ENCODE data around the gene ARF1. TPM values are rescaled to one million over a fixed set of nuclear protein-coding genes. Genes with fewer than 3 reads are reported as not detected.

Gene ARF1
- total RNA-seq, 1 donor: 231 TPM

DNA sequence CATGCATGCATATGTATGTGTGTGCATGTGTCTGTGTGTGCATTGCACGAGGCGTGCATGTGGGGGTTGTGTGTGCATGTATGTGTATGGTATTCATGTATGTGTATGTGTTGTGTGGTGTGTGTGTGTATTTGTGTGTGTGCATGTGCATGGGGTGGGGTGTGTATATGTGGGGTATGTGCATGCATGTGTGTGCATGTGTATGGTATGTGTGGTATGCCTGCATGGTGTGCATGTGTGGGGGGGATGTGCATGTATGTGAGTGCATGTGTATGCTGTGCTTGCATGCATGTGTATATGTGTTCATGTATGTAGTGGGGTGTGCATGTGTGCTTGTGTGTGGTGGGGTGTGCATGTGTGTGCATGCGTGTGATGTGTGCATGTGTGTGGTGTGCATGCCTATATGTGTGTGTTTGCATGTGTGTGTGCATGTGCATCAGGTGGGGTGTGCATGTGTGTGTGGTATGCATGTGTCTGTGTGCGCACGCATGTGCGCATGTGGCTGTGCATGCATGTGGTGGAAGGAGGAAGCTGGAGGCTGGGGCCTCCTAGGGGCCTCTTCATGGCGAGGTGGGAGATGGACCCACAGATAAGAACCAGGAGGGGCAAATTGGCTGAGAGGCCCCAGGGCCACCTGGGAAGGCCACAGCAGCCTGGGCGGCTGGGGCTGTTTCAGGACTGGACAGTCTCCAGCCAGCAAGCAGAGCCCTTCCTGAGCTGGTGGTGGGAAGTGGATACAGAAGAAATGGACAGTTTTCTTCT is 35.9 kb upstream of the ARF1 start:
- TF ChIP-seq, protein P1, sequence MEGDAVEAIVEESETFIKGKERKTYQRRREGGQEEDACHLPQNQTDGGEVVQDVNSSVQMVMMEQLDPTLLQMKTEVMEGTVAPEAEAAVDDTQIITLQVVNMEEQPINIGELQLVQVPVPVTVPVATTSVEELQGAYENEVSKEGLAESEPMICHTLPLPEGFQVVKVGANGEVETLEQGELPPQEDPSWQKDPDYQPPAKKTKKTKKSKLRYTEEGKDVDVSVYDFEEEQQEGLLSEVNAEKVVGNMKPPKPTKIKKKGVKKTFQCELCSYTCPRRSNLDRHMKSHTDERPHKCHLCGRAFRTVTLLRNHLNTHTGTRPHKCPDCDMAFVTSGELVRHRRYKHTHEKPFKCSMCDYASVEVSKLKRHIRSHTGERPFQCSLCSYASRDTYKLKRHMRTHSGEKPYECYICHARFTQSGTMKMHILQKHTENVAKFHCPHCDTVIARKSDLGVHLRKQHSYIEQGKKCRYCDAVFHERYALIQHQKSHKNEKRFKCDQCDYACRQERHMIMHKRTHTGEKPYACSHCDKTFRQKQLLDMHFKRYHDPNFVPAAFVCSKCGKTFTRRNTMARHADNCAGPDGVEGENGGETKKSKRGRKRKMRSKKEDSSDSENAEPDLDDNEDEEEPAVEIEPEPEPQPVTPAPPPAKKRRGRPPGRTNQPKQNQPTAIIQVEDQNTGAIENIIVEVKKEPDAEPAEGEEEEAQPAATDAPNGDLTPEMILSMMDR (IDR thresholded peaks at IDR 0.05; ENCODE audit: extremely low read depth, low read depth, low read length): no peak
- H3K4me2 ChIP-seq (ENCODE audit: insufficient read depth, low read length): no peak overlapping the region
- H3K27me3 ChIP-seq (ENCODE audit: insufficient read depth, low read length): peaks cover 10% of the 10 kb centered on the region
- no peak overlapping the region for H3K27ac ChIP-seq (ENCODE audit: low read depth, low read length)
- no peak overlapping the region for H3K4me3 ChIP-seq (ENCODE audit: insufficient read depth, low read length)
- no peaks in the 10 kb centered on the region for H3K79me2 ChIP-seq (ENCODE audit: insufficient read depth, low read length)
- H3K4me1 ChIP-seq (ENCODE audit: insufficient read depth, low read length): no peaks in the 10 kb centered on the region
- DNase-seq (ENCODE audit: insufficient read length, low spot score, missing footprints): no peak
- no peak overlapping the region for H2AFZ ChIP-seq (ENCODE audit: low read length)
- no peaks in the 10 kb centered on the region for H4K20me1 ChIP-seq (ENCODE audit: insufficient read depth, low read length)
- H3K36me3 ChIP-seq (ENCODE audit: insufficient read depth, low read length): no peaks in the 10 kb centered on the region
- H3K9me3 ChIP-seq (ENCODE audit: low read depth, low read length): no peaks in the 10 kb centered on the region

DNA sequence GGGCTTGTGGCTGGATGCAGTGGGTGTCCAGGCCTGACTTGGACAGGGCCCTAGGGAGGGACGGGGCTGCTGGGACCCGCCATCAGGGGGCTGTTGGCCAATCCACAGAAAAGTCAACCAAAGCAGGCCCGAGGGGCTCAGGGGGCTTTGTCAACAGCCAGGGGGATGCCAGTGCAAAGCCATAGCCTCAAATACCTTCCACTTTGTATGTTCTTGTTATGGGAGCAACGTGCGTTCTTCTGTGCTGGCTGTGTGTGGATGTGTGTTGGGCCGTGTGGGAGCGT is 35.4 kb upstream of the ARF1 start:
- no peak overlapping the region for H3K4me3 ChIP-seq (ENCODE audit: insufficient read depth, low read length)

DNA sequence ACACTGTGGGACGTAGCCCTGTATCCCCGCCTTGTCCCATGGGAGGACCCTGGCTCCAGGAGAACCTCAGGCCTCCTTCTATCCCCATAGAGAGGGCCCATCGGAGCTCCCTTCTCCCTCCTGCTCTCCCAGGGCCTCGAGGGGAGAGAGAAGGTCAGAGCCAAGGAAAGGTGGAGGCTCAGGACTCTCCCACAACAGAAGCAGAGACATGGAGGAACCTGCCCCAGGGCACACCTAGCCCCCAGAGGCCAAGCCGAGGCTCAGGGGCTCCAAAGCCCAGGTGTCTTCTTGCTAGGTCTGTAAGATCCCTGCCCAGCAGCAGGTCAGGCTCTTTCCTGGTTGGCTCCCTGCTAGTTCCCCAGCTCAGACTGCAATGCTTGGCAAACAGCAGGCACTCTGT is 34.4 kb upstream of the ARF1 start:
- Histone ChIP-seq H3K4me1 (ENCODE audit: insufficient read depth, low read length) (no peaks in the 10 kb centered on the region), H3K27me3 (ENCODE audit: insufficient read depth, low read length) (peaks cover 10% of the 10 kb centered on the region), H3K36me3 (ENCODE audit: insufficient read depth, low read length) (no peaks in the 10 kb centered on the region), H3K9me3 (ENCODE audit: low read depth, low read length) (no peaks in the 10 kb centered on the region), H3K27ac (ENCODE audit: low read depth, low read length) (no peak overlapping the region), H3K79me2 (ENCODE audit: insufficient read depth, low read length) (no peaks in the 10 kb centered on the region), H4K20me1 (ENCODE audit: insufficient read depth, low read length) (no peaks in the 10 kb centered on the region), H3K4me2 (ENCODE audit: insufficient read depth, low read length) (no peak overlapping the region), H2AFZ (ENCODE audit: low read length) (no peak overlapping the region), H3K4me3 (ENCODE audit: insufficient read depth, low read length) (no peak overlapping the region)
- TF ChIP-seq, protein P1 (IDR thresholded peaks at IDR 0.05; ENCODE audit: extremely low read depth, low read depth, low read length): no peak
- no peak for DNase-seq (ENCODE audit: insufficient read length, low spot score, missing footprints)

More for the DNA sequence above, 35.4 kb upstream of the ARF1 start:
- no peak for DNase-seq (ENCODE audit: insufficient read length, low spot score, missing footprints)
- Histone ChIP-seq H3K79me2 (ENCODE audit: insufficient read depth, low read length) (no peaks in the 10 kb centered on the region), H3K9me3 (ENCODE audit: low read depth, low read length) (no peaks in the 10 kb centered on the region), H3K36me3 (ENCODE audit: insufficient read depth, low read length) (no peaks in the 10 kb centered on the region), H3K27ac (ENCODE audit: low read depth, low read length) (no peak overlapping the region), H2AFZ (ENCODE audit: low read length) (no peak overlapping the region), H3K27me3 (ENCODE audit: insufficient read depth, low read length) (peaks cover 10% of the 10 kb centered on the region), H3K4me2 (ENCODE audit: insufficient read depth, low read length) (no peak overlapping the region), H4K20me1 (ENCODE audit: insufficient read depth, low read length) (no peaks in the 10 kb centered on the region), H3K4me1 (ENCODE audit: insufficient read depth, low read length) (no peaks in the 10 kb centered on the region)
- TF ChIP-seq, protein P1 (IDR thresholded peaks at IDR 0.05; ENCODE audit: extremely low read depth, low read depth, low read length): no peak

DNA sequence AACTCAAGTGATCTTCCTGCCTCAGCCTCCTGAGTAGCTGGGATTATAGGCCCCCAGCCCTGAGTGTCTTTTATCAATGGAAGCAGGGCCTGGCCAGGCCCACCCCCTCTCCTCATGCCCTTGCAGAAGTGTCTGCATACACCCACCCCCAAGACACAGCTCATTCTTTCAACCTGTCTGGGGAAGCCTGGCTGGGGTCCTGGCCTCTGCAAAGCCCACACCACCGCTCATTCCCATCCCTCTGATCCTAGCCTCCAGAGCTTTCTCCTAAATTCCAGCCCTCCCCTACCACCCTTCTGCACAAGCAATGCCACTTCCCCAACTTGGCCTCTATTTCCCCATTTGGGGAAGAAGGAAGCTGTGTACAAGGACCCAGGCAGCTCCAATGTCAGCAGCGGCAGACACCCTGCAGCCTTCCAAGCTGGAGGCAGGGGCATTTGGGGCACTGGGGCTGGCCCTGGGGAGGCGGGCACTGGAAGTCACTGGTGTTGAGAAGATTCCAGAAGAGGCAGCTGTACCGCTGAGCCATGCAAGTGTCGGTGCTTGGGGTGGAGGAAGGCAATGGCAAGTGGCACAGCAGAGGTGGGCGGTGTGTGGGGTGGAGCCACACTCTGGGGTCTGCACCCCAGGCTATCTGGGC is 33.7 kb upstream of the ARF1 start:
- Histone ChIP-seq H3K36me3 (ENCODE audit: insufficient read depth, low read length) (no peaks in the 10 kb centered on the region), H3K9me3 (ENCODE audit: low read depth, low read length) (no peaks in the 10 kb centered on the region), H3K27ac (ENCODE audit: low read depth, low read length) (no peak overlapping the region), H3K4me2 (ENCODE audit: insufficient read depth, low read length) (no peak overlapping the region), H3K4me1 (ENCODE audit: insufficient read depth, low read length) (no peaks in the 10 kb centered on the region), H3K79me2 (ENCODE audit: insufficient read depth, low read length) (no peaks in the 10 kb centered on the region), H3K4me3 (ENCODE audit: insufficient read depth, low read length) (no peak overlapping the region), H2AFZ (ENCODE audit: low read length) (no peak overlapping the region), H4K20me1 (ENCODE audit: insufficient read depth, low read length) (no peaks in the 10 kb centered on the region), H3K27me3 (ENCODE audit: insufficient read depth, low read length) (peaks cover 10% of the 10 kb centered on the region)
- TF ChIP-seq, protein P1 (IDR thresholded peaks at IDR 0.05; ENCODE audit: extremely low read depth, low read depth, low read length): no peak
- no peak for DNase-seq (ENCODE audit: insufficient read length, low spot score, missing footprints)
